HuH-7 (cell line): ENCODE data around the gene COPS3.

ENCODE experiments used
- DNase-seq: peaks from one replicate; pipeline ENCODE4 v3.0.0; 2011; ENCODE audit warnings: low spot score

COPS3 gene

DNA sequence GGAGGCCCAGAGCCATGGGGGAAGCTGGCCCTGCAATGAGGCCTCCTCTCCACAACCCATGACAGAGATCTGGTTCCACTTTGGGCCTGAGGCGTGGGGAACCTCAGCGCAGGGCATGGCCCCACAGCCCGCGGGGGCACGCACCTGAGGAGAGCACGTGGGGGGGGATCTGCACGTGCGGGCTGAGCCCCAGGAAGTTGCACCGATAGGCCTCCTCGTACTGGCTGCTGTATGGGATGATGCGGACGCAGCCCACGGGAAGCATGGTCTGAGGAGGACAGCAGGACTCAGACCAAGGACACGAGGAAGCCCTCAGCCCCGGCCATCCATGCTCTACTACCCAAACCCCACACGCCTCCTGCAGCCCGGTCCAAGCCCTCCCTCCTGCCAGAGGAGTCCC, 64.8 kb downstream of the COPS3 start:
- no peak for DNase-seq

DNA sequence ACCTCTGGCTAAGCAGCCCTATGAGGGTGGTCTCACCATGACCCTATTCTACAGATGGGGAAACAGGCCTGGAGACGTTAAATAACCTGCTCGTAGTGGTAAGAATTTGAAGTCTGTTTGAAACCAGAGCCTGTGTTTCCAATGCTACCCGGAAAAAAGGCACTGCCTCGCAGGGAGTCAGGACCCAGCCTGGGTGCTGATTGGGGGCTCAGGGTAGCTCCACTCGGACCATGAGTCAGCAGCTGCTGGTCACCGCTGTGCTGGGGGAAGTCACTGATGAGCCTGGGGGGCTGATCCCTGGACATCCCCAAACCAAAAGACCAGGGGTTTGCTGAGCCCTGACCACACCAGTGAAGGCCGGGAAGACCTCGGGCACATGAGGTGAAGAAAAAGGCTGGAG, 65.5 kb downstream of the COPS3 start:
- DNase-seq: no peak

DNA sequence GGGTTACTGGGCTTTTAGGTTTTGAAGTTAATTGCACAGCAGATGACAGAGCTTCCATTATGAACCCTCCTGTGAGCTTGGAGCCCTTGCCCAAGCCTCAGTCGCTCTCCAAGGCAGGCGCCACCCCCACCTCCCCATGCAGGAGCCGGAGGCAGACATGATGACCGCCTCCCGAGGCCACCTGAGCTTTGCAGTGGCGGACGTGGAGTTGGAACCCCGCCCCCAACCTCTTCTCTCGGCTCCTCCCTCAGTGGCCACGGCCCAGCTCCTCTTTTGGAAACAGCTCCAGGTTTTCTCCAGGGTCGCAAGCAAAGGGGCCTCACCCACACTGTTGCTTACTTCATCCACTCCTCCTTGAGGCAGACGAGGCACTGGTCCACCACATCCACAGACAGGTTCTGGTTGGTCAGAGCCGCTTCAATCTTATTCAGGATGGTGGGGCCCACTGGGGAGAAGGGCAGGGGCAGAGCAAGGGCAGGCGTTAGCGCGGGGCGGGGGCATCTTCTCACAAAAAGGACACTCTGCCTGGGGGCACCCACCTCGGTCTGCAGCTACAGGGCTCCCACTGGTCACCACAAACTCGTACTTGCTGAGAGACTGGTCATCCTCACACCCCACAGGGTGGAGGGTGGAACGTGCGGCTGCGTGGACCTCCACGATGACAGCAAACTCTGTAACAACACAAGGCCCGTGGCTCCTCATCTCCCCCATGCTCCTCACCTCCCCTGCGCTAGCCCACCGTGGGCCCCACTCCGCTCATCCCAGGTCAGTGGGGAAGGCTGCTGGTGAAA, 66.2 kb downstream of the COPS3 start:
- DNase-seq: no peak

DNA sequence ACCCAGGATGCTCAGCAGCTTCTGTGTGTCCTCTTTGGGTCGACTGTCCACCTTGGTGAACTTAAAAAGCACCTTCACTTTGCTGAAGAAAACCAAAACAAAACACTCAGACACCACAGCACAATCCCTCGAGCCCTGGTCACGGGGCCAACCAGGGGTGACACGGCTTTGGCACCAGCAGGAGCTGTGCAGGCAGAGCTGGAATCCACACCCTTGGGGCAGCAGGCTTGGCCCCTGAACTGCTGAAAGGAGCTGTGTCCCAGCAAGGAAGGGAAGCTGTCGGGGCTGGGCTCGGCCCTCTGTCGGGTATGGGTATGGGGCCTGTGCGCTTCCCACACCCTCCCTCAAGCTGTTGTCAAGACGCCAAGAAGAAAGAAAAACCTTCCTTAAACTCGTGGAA, 67.3 kb downstream of the COPS3 start:
- DNase-seq: no peak

DNA sequence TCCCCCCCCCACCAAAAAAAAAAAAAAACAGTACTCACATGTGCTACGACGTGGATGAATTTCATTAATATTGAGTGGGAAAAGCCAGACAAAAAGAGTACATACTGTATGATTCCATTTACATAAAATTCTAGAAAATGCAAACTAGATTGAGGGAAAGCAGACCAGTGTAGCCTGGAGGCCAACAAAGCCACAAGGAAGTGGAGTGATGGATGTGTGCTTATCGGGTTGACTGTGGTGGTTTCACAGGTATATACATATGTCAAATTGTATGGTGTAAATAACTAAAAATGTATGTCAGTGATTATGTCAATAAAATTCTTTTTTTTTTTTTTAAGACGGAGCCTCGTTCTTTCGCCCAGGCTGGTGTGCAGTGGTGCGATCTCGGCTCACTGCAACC, 73.0 kb downstream of the COPS3 start:
- DNase-seq: no peak

DNA sequence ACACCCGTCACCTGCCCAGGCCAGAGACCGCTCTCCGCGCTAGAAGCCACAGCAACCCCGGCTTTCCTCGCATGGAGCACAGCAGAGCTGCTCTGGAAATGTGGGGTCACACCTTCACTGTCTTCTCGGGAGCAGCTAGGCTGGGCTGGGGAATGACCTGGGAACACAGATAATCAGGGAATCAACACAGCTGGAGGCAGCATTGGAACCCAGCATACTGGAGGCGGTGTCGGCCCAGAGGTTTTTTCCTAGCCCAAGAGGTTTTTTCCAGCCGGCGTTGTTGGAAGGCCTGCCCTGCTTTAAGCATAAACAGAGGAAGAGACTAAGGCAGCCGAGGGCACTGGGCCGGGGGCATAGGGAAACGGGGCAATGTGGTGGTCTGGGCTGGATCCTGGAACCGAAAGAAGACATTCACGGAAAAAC, 74.1 kb downstream of the COPS3 start:
- DNase-seq: peak; percentile 48

DNA sequence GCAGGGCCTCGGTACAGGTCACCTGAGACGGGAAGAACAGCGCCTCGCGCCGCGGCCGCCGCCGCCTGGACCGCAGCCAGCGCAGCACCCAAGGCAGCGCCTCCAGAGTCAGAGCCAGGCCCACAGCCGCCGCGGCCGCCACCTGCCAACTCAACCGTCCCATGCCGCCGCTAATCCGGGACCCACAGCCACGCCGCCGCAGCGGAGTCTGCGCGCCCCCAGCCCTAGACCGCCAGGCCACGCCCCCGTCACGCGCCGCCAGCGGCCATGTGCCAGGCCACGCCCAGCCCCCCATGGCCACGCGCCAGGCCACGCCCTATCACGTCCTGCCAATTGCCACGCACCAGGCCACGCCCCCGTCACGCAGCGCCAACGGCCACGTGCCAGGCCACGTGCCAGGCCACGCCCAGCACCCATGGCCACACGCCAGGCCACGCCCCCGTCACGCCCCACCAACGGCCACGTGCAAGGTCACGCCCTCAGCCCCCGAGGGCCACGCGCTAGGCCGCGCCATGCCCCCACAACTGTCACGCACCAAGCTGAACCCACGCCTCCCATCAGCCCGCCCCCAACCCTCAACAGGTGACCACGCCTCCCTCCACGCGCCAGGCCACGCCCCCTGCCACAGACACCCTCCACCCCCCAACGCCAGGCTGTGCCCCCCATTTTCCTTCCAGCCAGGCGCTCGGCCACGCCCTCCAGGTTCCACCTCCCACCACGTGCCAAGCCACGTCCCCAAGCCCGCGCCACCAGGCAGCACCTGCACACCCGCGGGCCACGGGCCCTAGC, 74.7 kb downstream of the COPS3 start, which contains the start of gene PLD6:
Gene PLD6, minus strand, starts transcription at position 210 of the 789 bp plus-strand sequence. Its CDS starts 47 bp downstream, at position 163.
- DNase-seq: peak; percentile 82

DNA sequence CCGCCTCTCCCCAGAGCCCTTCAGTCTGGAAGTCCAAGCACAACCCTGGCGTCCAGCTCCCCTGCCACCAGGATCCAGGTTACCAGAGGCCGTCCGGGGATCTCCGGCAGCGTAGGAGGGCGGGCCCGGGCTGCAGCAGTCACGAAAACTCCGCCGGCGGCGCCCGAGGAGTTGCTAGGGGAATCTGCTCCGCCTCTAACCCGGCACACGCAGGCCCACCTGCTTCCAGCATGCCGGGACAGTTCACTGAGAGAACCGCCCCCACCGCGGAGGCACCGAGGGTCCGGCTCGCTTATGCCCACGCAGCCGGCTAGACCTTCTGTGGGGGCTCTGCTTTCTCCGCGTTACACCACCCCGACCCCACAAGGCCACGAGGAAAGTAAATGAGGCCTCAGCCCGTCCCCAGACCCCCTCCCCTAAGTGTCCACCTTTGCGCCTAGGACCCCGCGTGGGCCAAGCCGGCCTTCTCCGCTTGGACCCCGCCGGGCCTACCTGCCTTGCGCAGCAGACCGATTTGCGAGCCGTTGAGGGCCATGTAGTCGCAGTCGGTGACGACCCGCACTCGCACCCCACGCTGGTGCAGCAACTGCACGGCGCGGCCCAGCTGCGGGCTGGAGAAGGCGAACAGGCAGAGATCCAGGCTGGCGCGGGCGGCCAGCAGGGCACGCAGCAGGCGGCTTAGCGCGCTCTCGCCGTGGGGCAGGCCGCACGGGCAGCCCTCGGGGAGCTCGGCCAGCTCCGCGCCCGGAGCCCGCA, 75.5 kb downstream of the COPS3 start:
- DNase-seq: peak; percentile 83

DNA sequence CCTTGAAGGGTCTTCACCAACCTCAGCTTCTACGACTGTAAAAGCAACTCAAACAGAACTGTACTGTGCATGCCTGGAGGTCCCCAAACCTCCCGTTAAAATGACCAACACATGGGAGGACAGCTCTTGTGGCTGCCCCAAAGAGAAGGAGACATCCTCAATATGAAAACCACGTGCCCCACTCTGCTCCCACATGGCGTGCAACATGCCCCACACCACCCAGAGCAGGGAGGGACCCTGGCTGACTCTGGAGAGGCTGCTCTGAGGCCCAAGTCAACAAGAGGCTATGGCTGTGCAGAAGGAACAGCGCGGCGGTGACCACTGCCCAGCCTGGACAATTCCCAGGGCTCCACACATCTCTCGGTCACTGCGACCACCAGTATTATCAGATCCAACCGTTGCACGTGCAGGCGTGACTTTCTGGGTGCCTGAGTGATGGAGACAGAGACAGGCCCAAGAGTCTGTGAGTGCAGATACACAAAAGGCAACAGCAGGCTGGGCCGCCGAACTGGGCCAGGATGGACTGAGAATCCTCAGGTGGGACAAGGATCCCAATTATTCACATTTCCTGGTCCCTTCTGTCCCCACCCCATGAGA, 76.3 kb downstream of the COPS3 start:
- DNase-seq: no peak

DNA sequence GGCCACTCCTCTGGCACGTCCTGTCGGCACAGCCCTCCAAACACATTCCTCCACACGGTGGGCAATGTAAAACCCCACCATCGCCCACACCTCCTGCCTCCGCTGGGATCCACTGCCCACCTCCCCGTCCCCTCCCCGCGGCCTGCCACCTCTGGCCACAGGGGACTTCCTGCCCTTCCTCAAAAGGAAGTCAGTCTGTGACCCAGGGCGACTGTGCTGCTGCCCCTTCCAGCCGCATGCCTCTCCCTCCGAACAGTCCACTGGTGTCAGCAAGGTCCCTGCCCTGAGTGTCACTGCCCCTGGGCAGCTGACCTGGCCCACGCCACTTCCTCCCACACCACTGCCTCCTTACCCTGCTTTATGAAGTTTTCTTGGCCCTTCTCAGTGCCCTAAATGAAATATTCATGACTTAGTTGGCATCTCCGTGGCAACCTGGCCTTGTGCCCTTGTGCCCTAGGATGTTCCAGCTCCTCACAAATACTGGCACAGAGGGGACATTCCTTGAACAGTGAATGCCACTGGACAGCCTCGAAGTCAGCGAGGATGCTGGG, 76.9 kb downstream of the COPS3 start:
- no peak for DNase-seq

DNA sequence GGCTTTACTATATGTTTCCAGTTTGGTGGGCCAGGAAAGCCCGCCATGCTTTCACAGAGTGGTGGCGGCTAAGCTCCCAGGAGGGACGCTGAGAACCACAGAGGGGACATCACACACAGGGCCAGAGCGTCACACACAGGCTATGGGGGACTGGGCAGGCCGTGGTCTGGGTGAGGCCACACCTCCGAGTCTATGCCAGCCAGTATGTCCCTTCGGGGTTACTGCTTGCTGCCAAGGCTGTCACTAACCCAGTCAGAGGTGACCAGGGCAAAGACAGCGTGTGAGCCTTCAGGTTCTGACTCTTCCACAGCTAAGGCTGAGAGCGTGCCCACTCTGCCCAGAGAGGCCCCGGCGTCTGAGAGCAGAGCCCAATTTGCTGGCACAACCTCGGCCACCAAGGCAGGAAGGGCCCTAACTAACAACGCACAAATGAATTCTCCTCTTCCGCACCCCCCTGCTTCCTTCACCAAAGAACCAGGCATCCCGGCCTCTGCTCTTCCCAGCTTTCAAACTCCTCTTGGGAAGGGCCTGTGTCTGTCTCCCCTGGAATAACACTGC, 77.8 kb downstream of the COPS3 start:
- DNase-seq: no peak

DNA sequence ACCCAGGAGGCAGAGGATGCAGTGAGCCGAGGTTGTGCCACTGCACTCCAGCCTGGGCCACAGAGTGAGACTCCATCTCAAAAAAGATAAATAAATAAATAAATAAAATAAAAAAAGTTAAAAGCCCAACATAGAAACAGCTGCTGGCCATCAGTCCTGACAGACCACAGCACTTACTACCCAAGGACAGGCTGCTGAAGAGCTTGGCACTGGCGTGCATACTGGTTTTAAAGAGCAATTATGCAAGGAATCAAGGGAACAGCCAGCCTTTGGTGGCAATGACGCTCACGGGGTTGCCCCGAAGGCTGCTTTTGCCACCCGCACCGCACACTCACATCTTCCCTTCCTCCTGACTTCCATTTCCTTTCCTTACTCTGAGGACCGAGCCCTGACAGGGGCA, 79.1 kb downstream of the COPS3 start:
- no peak for DNase-seq

DNA sequence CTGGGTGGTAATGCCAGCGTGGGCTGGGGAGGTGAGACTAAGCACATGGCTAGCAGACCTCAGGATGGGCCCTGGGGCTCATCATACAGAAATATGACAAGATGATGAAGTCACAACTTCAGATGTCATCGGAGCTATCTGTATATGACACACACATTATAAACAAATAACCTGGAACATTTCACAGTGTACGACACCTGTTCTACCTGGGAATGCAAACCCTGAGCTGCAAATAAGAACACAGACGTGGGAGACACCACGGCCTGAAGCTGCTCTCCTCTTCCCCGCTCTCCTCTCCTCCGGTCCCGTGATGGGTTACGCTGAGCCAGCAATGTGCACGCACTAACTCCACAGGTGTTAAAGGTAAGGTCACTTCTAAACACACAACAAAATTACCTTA, 79.8 kb downstream of the COPS3 start:
- DNase-seq: no peak

DNA sequence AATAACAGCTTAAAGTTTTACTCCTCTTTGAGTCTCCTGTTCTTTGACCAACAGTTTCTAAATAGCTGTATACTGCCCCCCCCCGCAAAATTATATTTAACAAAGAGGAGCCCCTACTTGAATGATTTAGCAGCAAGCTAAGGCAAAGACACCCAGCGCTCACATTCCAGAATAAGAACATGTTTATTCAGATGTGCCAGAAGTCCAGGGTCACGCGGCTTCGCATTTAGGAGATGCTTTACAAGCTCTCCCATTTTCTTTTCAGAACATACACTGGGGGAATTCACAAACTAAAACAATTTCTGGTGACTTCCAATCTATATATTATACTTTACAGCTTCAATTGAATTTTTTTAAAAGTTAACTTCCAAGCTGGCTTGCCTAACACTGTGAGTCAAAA, 80.2 kb downstream of the COPS3 start:
- DNase-seq: no peak

DNA sequence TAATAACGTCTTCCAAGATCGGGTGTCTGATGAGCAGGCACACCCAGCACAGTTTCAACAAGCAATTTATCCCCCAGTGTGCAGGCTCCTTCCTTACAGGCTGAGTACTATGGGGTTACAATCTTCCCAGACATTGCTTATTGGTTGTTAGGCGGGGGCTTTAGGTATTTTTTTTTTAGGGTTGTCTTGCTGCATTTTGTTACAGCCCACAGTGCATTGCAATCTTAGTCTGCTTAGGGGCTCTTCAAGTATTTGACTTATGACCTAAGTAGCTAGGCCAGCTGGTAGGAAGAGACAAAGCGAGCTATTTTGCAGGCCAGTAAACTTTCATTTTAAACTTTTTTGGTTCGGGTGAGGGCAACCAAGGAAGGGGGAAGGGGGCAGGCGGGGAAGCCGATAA, 80.7 kb downstream of the COPS3 start:
- no peak for DNase-seq

DNA sequence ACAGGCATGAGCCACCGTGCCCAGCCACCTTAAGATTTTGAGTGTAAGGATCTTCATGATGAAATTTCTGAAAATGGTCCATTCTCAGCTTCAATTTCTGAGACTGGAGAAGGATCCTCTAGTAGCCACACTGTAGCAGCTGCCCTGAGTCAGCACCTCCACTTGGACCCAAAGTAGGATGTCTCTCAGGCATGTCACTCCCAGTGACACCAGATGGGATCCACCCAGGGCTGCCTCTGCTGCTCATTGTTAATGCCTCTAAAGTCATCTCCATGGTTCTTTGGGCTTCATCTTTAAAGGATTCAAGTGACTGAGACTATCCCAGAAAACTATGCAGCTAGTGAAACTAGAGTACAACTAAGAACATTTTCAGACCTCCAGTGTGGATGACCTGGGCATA, 82.8 kb downstream of the COPS3 start:
- DNase-seq: no peak

DNA sequence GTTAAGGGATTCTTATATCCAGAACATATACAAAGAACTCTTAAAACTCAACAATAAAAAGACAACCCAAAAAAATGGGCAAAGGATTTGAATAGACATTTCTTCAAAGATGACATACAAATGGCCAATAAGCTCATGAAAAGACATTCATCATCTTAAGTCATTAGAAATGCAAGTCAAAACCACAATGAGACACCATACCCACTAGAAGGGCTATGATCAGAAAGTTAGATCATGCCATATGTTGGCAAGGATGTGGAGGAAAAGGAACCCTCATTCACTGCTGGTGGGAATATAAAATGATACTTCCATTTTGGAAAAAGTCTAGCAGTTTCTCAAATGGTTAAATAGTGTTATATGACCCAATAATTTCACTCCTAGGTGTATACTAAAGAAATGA, 84.3 kb downstream of the COPS3 start:
- no peak for DNase-seq
